Trophoblast cell (in vitro differentiated cells and primary cell): ENCODE measurements around the gene ATP8B2. TPM values are rescaled to one million over a fixed set of nuclear protein-coding genes. Genes with fewer than 3 reads are reported as not detected.
"Not testable (repeated sequence)": the region's sequence is repeated elsewhere in the genome, so short reads cannot be mapped to it uniquely, and the experiment has no call there.

Experiments used
- DNase-seq, 2 donors: peaks; one replicate each; pipeline ENCODE4 v3.0.0-alpha.2; 2016
- H2AFZ ChIP-seq: 2 replicates; pipeline ENCODE4 v1.6.1; 2013; ENCODE audit warnings: low read length, moderate library complexity, mild to moderate bottlenecking; ENCODE audit not compliant: insufficient read depth, poor library complexity
- H2AK5ac ChIP-seq: 2 replicates; pipeline ENCODE4 v1.6.1; 2013; ENCODE audit warnings: mild to moderate bottlenecking, low read length
- H2BK120ac ChIP-seq: 2 replicates; pipeline ENCODE4 v1.6.1; 2013; ENCODE audit warnings: low read length, mild to moderate bottlenecking, moderate library complexity; ENCODE audit not compliant: insufficient read depth, poor library complexity
- H2BK12ac ChIP-seq: 2 replicates; pipeline ENCODE4 v1.6.1; 2013; ENCODE audit warnings: mild to moderate bottlenecking, low read length, moderate library complexity
- H2BK5ac ChIP-seq: 2 replicates; pipeline ENCODE4 v1.6.1; 2013; ENCODE audit warnings: low read length, low read depth, moderate library complexity, mild to moderate bottlenecking; ENCODE audit not compliant: poor library complexity
- H3K14ac ChIP-seq: 2 replicates; pipeline ENCODE4 v1.6.1; 2013; ENCODE audit warnings: mild to moderate bottlenecking, low read length
- H3K18ac ChIP-seq: 2 replicates; pipeline ENCODE4 v1.6.1; 2013; ENCODE audit warnings: mild to moderate bottlenecking, low read length
- H3K23ac ChIP-seq: 2 replicates; pipeline ENCODE4 v1.6.1; 2013; ENCODE audit warnings: low read length
- H3K27ac ChIP-seq: 2 replicates; pipeline ENCODE4 v1.5.1; 2013; ENCODE audit warnings: low read depth, mild to moderate bottlenecking, inconsistent platforms, low read length, moderate library complexity
- H3K27me3 ChIP-seq: 2 replicates; pipeline ENCODE4 v1.6.1; 2013; ENCODE audit warnings: inconsistent platforms, mild to moderate bottlenecking, low read length, moderate library complexity; ENCODE audit not compliant: insufficient read depth
- H3K36me3 ChIP-seq, 2 experiments: 1 replicate in 1 of 2; 2 replicates in 1 of 2; pipeline ENCODE4 v1.6.1; 2013; ENCODE audit warnings: low read length in 2 of 2, mild to moderate bottlenecking in 2 of 2, moderate library complexity in 1 of 2; ENCODE audit not compliant: insufficient read depth in 2 of 2, control insufficient read depth in 1 of 2
- H3K4ac ChIP-seq: 2 replicates; pipeline ENCODE4 v1.6.1; 2013; ENCODE audit warnings: low read depth, mild to moderate bottlenecking, low read length, moderate library complexity
- H3K4me1 ChIP-seq, 2 experiments: 1 replicate in 1 of 2; 2 replicates in 1 of 2; pipeline ENCODE4 v1.6.1; 2013; ENCODE audit warnings: low read length in 2 of 2, mild to moderate bottlenecking in 2 of 2, moderate library complexity in 1 of 2; ENCODE audit not compliant: insufficient read depth in 2 of 2, control insufficient read depth in 1 of 2
- H3K4me2 ChIP-seq: 2 replicates; pipeline ENCODE4 v1.6.1; 2013; ENCODE audit warnings: inconsistent platforms, mild to moderate bottlenecking, low read length, moderate library complexity
- H3K4me3 ChIP-seq: 2 replicates; pipeline ENCODE4 v1.5.1; 2013; ENCODE audit warnings: mild to moderate bottlenecking, low read depth, low read length, inconsistent platforms
- H3K79me1 ChIP-seq: one replicate; pipeline ENCODE4 v1.6.1; 2013; ENCODE audit warnings: low read length
- H3K79me2 ChIP-seq: 2 replicates; pipeline ENCODE4 v1.6.1; 2013; ENCODE audit warnings: low read length, mild to moderate bottlenecking; ENCODE audit not compliant: control insufficient read depth, insufficient read depth, poor library complexity
- H3K9ac ChIP-seq: 2 replicates; pipeline ENCODE4 v1.6.1; 2013; ENCODE audit warnings: mild to moderate bottlenecking, low read length
- H3K9me3 ChIP-seq: 2 replicates; pipeline ENCODE4 v1.6.1; 2013; ENCODE audit warnings: low read depth, mild to moderate bottlenecking, control low read depth, inconsistent platforms, low read length; ENCODE audit not compliant: insufficient read depth
- H4K12ac ChIP-seq: 2 replicates; pipeline ENCODE4 v1.6.1; 2013; ENCODE audit warnings: low read depth, mild to moderate bottlenecking, low read length, moderate library complexity
- H4K8ac ChIP-seq: 2 replicates; pipeline ENCODE4 v1.6.1; 2013; ENCODE audit warnings: low read depth, mild to moderate bottlenecking, low read length, moderate library complexity
- H4K91ac ChIP-seq: one replicate; pipeline ENCODE4 v1.6.1; 2013; ENCODE audit warnings: low read depth, mild to moderate bottlenecking, low read length, moderate library complexity
- WGBS: extraction: QIAGEN DNeasy Blood & Tissue Kit; methylation state at CpG from one replicate; pipeline ENCODE4 v1.1.7; 2013; ENCODE audit warnings: missing lambda C conversion rate; ENCODE audit not compliant: insufficient read length, insufficient coverage; ENCODE audit errors: extremely low coverage; 5-methylcytosine and 5-hydroxymethylcytosine counted together
- polyA plus RNA-seq: library from polyadenylated mRNA; stranded (reverse); fragments of 200-250 nt; gene quantifications from 2 replicates; pipeline ENCODE4 v1.2.3, GENCODE V29; 2013

ATP8B2 gene, protein sequence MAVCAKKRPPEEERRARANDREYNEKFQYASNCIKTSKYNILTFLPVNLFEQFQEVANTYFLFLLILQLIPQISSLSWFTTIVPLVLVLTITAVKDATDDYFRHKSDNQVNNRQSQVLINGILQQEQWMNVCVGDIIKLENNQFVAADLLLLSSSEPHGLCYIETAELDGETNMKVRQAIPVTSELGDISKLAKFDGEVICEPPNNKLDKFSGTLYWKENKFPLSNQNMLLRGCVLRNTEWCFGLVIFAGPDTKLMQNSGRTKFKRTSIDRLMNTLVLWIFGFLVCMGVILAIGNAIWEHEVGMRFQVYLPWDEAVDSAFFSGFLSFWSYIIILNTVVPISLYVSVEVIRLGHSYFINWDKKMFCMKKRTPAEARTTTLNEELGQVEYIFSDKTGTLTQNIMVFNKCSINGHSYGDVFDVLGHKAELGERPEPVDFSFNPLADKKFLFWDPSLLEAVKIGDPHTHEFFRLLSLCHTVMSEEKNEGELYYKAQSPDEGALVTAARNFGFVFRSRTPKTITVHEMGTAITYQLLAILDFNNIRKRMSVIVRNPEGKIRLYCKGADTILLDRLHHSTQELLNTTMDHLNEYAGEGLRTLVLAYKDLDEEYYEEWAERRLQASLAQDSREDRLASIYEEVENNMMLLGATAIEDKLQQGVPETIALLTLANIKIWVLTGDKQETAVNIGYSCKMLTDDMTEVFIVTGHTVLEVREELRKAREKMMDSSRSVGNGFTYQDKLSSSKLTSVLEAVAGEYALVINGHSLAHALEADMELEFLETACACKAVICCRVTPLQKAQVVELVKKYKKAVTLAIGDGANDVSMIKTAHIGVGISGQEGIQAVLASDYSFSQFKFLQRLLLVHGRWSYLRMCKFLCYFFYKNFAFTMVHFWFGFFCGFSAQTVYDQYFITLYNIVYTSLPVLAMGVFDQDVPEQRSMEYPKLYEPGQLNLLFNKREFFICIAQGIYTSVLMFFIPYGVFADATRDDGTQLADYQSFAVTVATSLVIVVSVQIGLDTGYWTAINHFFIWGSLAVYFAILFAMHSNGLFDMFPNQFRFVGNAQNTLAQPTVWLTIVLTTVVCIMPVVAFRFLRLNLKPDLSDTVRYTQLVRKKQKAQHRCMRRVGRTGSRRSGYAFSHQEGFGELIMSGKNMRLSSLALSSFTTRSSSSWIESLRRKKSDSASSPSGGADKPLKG
- 9.5 and 9.6 TPM in 2 replicates for polyA plus RNA-seq

GRCh38 chr1:154324669-154325582, at the start of gene ATP8B2:
Gene ATP8B2 (plus strand): TSS chr1:154325525. CDS start chr1:154328142, 2,617 bp downstream.
- H3K79me1 ChIP-seq = peaks cover 4% of the 10 kb centered on the region
- no peaks in the 10 kb centered on the region for H3K79me2 ChIP-seq
- H4K8ac ChIP-seq = peak within 1 kb of the TSS; percentile 73
- peak within 1 kb of the TSS; percentile 25 for H3K4ac ChIP-seq
- peak within 1 kb of the TSS; percentile 34 for H4K91ac ChIP-seq
- peak within 1 kb of the TSS; percentile 19 for H3K18ac ChIP-seq
- H3K4me2 ChIP-seq = peak within 1 kb of the TSS; percentile 85
- WGBS = no CpG with 5 or more reads among the region's 56 CpGs
- no peak within 1 kb of the TSS for H2BK120ac ChIP-seq
- no peaks in the 10 kb centered on the region for H3K27me3 ChIP-seq
- no peak within 1 kb of the TSS for H2BK5ac ChIP-seq
- peaks cover 5 to 22% of the 10 kb centered on the region in 2 experiments for H3K4me1 ChIP-seq
- DNase-seq = peak; percentile 55 to 85
- no peak within 1 kb of the TSS for H3K23ac ChIP-seq
- no peaks in the 10 kb centered on the region for H3K36me3 ChIP-seq
- peak within 1 kb of the TSS; percentile 82 for H3K4me3 ChIP-seq
- no peak within 1 kb of the TSS for H3K27ac ChIP-seq
- H4K12ac ChIP-seq = no peak within 1 kb of the TSS
- H2AFZ ChIP-seq = peak within 1 kb of the TSS; percentile 91
- H3K9ac ChIP-seq = peak within 1 kb of the TSS; percentile 60
- no peak within 1 kb of the TSS for H2AK5ac ChIP-seq
- H3K9me3 ChIP-seq = no peaks in the 10 kb centered on the region
- H2BK12ac ChIP-seq = no peak within 1 kb of the TSS
- no peak within 1 kb of the TSS for H3K14ac ChIP-seq

DNA sequence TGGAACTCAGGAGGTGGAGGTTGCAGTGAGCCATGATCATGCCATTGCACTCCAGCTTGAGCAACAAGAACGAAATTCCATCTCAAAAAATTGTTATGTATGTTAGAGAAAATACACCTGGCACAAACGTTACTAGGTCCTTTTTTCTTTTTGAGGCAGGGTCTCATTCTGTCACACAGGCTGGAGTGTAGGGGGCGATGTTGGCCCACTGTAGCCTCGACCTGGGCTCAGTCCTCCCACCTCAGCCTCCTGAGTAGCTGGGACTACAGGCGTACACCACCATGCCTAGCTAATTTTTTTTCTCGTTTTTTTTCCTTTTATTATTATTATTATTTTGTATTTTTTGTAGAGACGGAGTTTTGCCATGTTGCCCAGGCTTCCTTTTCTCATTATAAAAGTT, 48.5 kb upstream of the ATP8B2 start:
- Histone ChIP-seq H3K14ac (no peak overlapping the region), H2AFZ (no peak overlapping the region), H3K79me2 (peaks cover 4% of the 10 kb centered on the region), H3K27ac (no peak overlapping the region), H2BK120ac (no peak overlapping the region), H3K9me3 (no peaks in the 10 kb centered on the region), H3K27me3 (no peaks in the 10 kb centered on the region), H3K79me1 (peaks cover 5% of the 10 kb centered on the region), H2BK12ac (no peak overlapping the region), H3K4me1 (peaks cover 2 to 4% of the 10 kb centered on the region in 2 experiments), H3K4me2 (no peak overlapping the region), H4K12ac (no peak overlapping the region), H3K18ac (no peak overlapping the region), H3K36me3 (peaks cover 12% of the 10 kb centered on the region in 2 experiments), H3K23ac (no peak overlapping the region), H4K8ac (no peak overlapping the region), H3K4me3 (no peak overlapping the region), H3K4ac (no peak overlapping the region), H2BK5ac (no peak overlapping the region), H2AK5ac (no peak overlapping the region), H4K91ac (no peak overlapping the region), H3K9ac (no peak overlapping the region)
- WGBS = no CpG with 5 or more reads among the region's 7 CpGs
- peak in 1 of 2 donors; percentile 29 for DNase-seq

DNA sequence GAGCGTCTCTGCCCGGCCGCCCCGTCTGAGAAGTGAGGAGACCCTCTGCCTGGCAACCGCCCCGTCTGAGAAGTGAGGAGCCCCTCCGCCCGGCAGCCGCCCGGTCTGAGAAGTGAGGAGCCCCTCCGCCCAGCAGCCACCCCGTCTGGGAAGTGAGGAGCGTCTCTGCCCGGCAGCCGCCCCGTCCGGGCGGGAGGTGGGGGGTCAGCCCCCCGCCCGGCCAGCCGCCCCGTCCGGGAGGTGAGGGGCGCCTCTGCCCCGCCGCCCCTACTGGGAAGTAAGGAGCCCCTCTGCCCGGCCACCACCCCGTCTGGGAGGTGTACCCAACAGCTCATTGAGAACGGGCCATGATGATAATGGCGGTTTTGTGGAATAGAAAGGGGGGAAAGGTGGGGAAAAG, 37.7 kb upstream of the ATP8B2 start:
- not testable (repeated sequence) for H3K4me1 ChIP-seq, H3K27me3 ChIP-seq, H2BK5ac ChIP-seq, DNase-seq, H3K79me2 ChIP-seq, H3K9me3 ChIP-seq, H2BK120ac ChIP-seq, H4K12ac ChIP-seq, H3K4ac ChIP-seq, H4K8ac ChIP-seq, H2AFZ ChIP-seq, H3K9ac ChIP-seq, H3K14ac ChIP-seq, H3K36me3 ChIP-seq, H2BK12ac ChIP-seq, H3K4me3 ChIP-seq, H2AK5ac ChIP-seq, H4K91ac ChIP-seq, H3K27ac ChIP-seq, H3K4me2 ChIP-seq, H3K23ac ChIP-seq, H3K18ac ChIP-seq, H3K79me1 ChIP-seq
- no CpG with 5 or more reads among the region's 30 CpGs for WGBS
